ENCODE data around the gene CD58. TPM values are rescaled to one million over a fixed set of nuclear protein-coding genes. Genes with fewer than 3 reads are reported as not detected.

Gene CD58
- polyA plus RNA-seq, 1 of the 3 experiments (the other 2 are of a cell fraction), result 18.1 TPM

GRCh38 chr1:116497656-116498055, 73.2 kb downstream of the CD58 start (continued):
- TF ChIP-seq REST (IDR thresholded peaks at IDR 0.05; ENCODE audit: low read depth, low read length) (no peak), NFIC (IDR thresholded peaks at IDR 0.05; ENCODE audit: borderline replicate concordance) (no peak)

GRCh38 chr1:116496898-116497297, 73.9 kb downstream of the CD58 start:
- Histone ChIP-seq H3K4me1 (ENCODE audit: control insufficient read depth in 1 of 2, insufficient read depth in 2 of 2, low read depth in 1 of 2, low read length in 1 of 2) (peaks cover 16 to 36% of the 10 kb centered on the region in 2 experiments; a peak in 3 of 4 replicates), H4K20me1 (ENCODE audit: insufficient read depth) (no peaks in the 10 kb centered on the region), H3K36me3 (replicated peaks in 1 of 2; ENCODE audit: control insufficient read depth in 1 of 2, insufficient read depth in 2 of 2, low read length in 1 of 2) (no peaks in the 10 kb centered on the region), H3K9me2 (no peaks in the 10 kb centered on the region), H3K9me3 (no peaks in the 10 kb centered on the region), H3K27me3 (ENCODE audit: insufficient read depth) (no peaks in the 10 kb centered on the region), H3K4me3 (ENCODE audit: low read depth in 2 of 2, low read length in 1 of 2) (no peak overlapping the region), H3K27ac (ENCODE audit: low read depth in 2 of 2, low read length in 1 of 2) (no peak overlapping the region), H2AFZ (ENCODE audit: low read depth) (no peak overlapping the region), H3K9ac (no peak overlapping the region), H3F3A (replicated peaks; ENCODE audit: insufficient read depth) (peaks cover 8% of the 10 kb centered on the region), H3K4me2 (no peak overlapping the region), H3K79me2 (ENCODE audit: insufficient read depth) (no peaks in the 10 kb centered on the region)
- ChIA-PET CTCF (interaction anchor here (11.8 to 29.6 kb wide), 2 partner anchors 11 to 350 kb away, joined by 237 to 1099 read pairs; no protein-coding TSS in a partner anchor), POLR2A (no interaction called here)
- WGBS (ENCODE audit: low lambda C conversion rate), result 84% methylated on average over 2 of the region's 2 CpGs
- DNase-seq, result no peak
- no peak for TF ChIP-seq USF2 (IDR thresholded peaks at IDR 0.05; ENCODE audit: borderline replicate concordance, low read depth, low read length)
- TF ChIP-seq MXI1 (IDR thresholded peaks at IDR 0.05; ENCODE audit: low read depth, low read length), result no peak

GRCh38 chr1:116496380-116496779, 74.4 kb downstream of the CD58 start:
- H3K9me3 ChIP-seq, result no peaks in the 10 kb centered on the region
- no peak for DNase-seq
- H3K36me3 ChIP-seq (replicated peaks in 1 of 2; ENCODE audit: control insufficient read depth in 1 of 2, insufficient read depth in 2 of 2, low read length in 1 of 2), result no peaks in the 10 kb centered on the region
- H2AFZ ChIP-seq (ENCODE audit: low read depth), result no peak overlapping the region
- H3K27me3 ChIP-seq (ENCODE audit: insufficient read depth), result no peaks in the 10 kb centered on the region
- H3F3A ChIP-seq (replicated peaks; ENCODE audit: insufficient read depth), result peaks cover 8% of the 10 kb centered on the region
- H3K9ac ChIP-seq, result no peak overlapping the region
- H3K79me2 ChIP-seq (ENCODE audit: insufficient read depth), result no peaks in the 10 kb centered on the region
- H3K4me2 ChIP-seq, result no peak overlapping the region
- H3K4me1 ChIP-seq (ENCODE audit: control insufficient read depth in 1 of 2, insufficient read depth in 2 of 2, low read depth in 1 of 2, low read length in 1 of 2), result peaks cover 18 to 36% of the 10 kb centered on the region in 2 experiments; a peak in 3 of 4 replicates
- no peak overlapping the region for H3K4me3 ChIP-seq (ENCODE audit: low read depth in 2 of 2, low read length in 1 of 2)
- WGBS (ENCODE audit: low lambda C conversion rate), result 90% methylated on average over 3 of the region's 3 CpGs
- POLR2A ChIA-PET, result interaction anchor here (0.8 kb wide), 1 partner anchor 11 kb away, joined by 3 read pairs; no protein-coding TSS in a partner anchor
- TF ChIP-seq SIN3A (IDR thresholded peaks at IDR 0.05; ENCODE audit: borderline replicate concordance, low read depth, low read length) (no peak), FOSL2 (IDR thresholded peaks at IDR 0.05; ENCODE audit: borderline replicate concordance, low read depth) (no peak), IRF3 (IDR thresholded peaks at IDR 0.05; ENCODE audit: low read depth, low read length) (no peak), MXI1 (IDR thresholded peaks at IDR 0.05; ENCODE audit: low read depth, low read length) (no peak)
- CTCF ChIA-PET, result interaction anchor here (11.8 to 29.6 kb wide), 2 partner anchors 11 to 350 kb away, joined by 237 to 1099 read pairs; no protein-coding TSS in a partner anchor
- no peaks in the 10 kb centered on the region for H4K20me1 ChIP-seq (ENCODE audit: insufficient read depth)
- H3K9me2 ChIP-seq, result no peaks in the 10 kb centered on the region
- H3K27ac ChIP-seq (ENCODE audit: low read depth in 2 of 2, low read length in 1 of 2), result no peak overlapping the region
